Measurements from ENCODE around the gene SYNGR3.

SYNGR3 gene

GRCh38 chr16:2013527-2013926 lies 23.8 kb downstream of the SYNGR3 start:
- Histone ChIP-seq H3K9me3 (ENCODE audit: control insufficient read depth, low read length) (no peaks in the 10 kb centered on the region), H3K9ac (no peak overlapping the region), H3K79me2 (no peaks in the 10 kb centered on the region), H3K4me2 (ENCODE audit: low read length) (no peak overlapping the region), H3K36me3 (ENCODE audit: control insufficient read depth, insufficient read depth, low read length) (no peaks in the 10 kb centered on the region), H3K4me3 (ENCODE audit: low read depth, low read length) (no peak overlapping the region), H3K4me1 (peaks cover 6% of the 10 kb centered on the region), H3K27ac (no peak overlapping the region), H3K27me3 (ENCODE audit: control insufficient read depth, insufficient read depth, low read length) (no peaks in the 10 kb centered on the region), H2AFZ (no peak overlapping the region)
- no peak for TF ChIP-seq CTCF (IDR thresholded peaks at IDR 0.05)

- Histone ChIP-seq H3K4me1 (peaks cover 2% of the 10 kb centered on the region), H3K4me3 (ENCODE audit: low read depth, low read length) (no peak overlapping the region), H2AFZ (no peak overlapping the region), H3K36me3 (ENCODE audit: control insufficient read depth, insufficient read depth, low read length) (no peaks in the 10 kb centered on the region), H3K9ac (no peak overlapping the region), H3K27me3 (ENCODE audit: control insufficient read depth, insufficient read depth, low read length) (no peaks in the 10 kb centered on the region), H3K9me3 (ENCODE audit: control insufficient read depth, low read length) (no peaks in the 10 kb centered on the region), H3K4me2 (ENCODE audit: low read length) (no peak overlapping the region), H3K27ac (no peak overlapping the region), H3K79me2 (no peaks in the 10 kb centered on the region)
- no peak for TF ChIP-seq CTCF (IDR thresholded peaks at IDR 0.05)
These were observed 25.6 kb downstream of the SYNGR3 start for GRCh38 chr16:2015117-2015946.

GRCh38 chr16:2015947-2016208 lies 26.1 kb downstream of the SYNGR3 start:
- no peaks in the 10 kb centered on the region for H3K79me2 ChIP-seq
- no peak for TF ChIP-seq CTCF (IDR thresholded peaks at IDR 0.05)
- H3K4me1 ChIP-seq: no peaks in the 10 kb centered on the region
- H3K9ac ChIP-seq: no peak overlapping the region
- no peaks in the 10 kb centered on the region for H3K27me3 ChIP-seq (ENCODE audit: control insufficient read depth, insufficient read depth, low read length)
- H3K4me2 ChIP-seq (ENCODE audit: low read length): no peak overlapping the region
- no peak overlapping the region for H3K4me3 ChIP-seq (ENCODE audit: low read depth, low read length)
- H3K36me3 ChIP-seq (ENCODE audit: control insufficient read depth, insufficient read depth, low read length): no peaks in the 10 kb centered on the region
- H3K9me3 ChIP-seq (ENCODE audit: control insufficient read depth, low read length): no peaks in the 10 kb centered on the region
- no peak overlapping the region for H3K27ac ChIP-seq
- H2AFZ ChIP-seq: no peak overlapping the region

- Histone ChIP-seq H3K27me3 (ENCODE audit: control insufficient read depth, insufficient read depth, low read length) (no peaks in the 10 kb centered on the region), H3K27ac (no peak overlapping the region), H3K4me2 (ENCODE audit: low read length) (no peak overlapping the region), H3K79me2 (no peaks in the 10 kb centered on the region), H3K9ac (no peak overlapping the region), H3K4me3 (ENCODE audit: low read depth, low read length) (no peak overlapping the region), H3K36me3 (ENCODE audit: control insufficient read depth, insufficient read depth, low read length) (no peaks in the 10 kb centered on the region), H3K4me1 (no peaks in the 10 kb centered on the region), H2AFZ (no peak overlapping the region), H3K9me3 (ENCODE audit: control insufficient read depth, low read length) (no peaks in the 10 kb centered on the region)
- TF ChIP-seq CTCF (IDR thresholded peaks at IDR 0.05): no peak
These were observed 26.7 kb downstream of the SYNGR3 start for GRCh38 chr16:2016407-2016922.

- Histone ChIP-seq H3K79me2 (no peaks in the 10 kb centered on the region), H3K4me3 (ENCODE audit: low read depth, low read length) (no peak within 1 kb of the TSS), H2AFZ (no peak within 1 kb of the TSS), H3K27ac (no peak within 1 kb of the TSS), H3K4me2 (ENCODE audit: low read length) (no peak within 1 kb of the TSS), H3K9me3 (ENCODE audit: control insufficient read depth, low read length) (no peaks in the 10 kb centered on the region), H3K4me1 (peaks cover 3% of the 10 kb centered on the region), H3K36me3 (ENCODE audit: control insufficient read depth, insufficient read depth, low read length) (no peaks in the 10 kb centered on the region), H3K27me3 (ENCODE audit: control insufficient read depth, insufficient read depth, low read length) (no peaks in the 10 kb centered on the region), H3K9ac (no peak within 1 kb of the TSS)
- TF ChIP-seq CTCF (IDR thresholded peaks at IDR 0.05): no peak
These were observed 29.7 kb downstream of the SYNGR3 start, which contains the start of gene NPW for GRCh38 chr16:2019518-2019920. Gene NPW (plus strand): TSS chr16:2019785.

All from parathyroid adenoma (tissue), 2 donors.